PC-3 (cell line): ENCODE results near the gene EPO. TPM values are rescaled to one million over a fixed set of nuclear protein-coding genes. Genes with fewer than 3 reads are reported as not detected.

Source experiments
- ATAC-seq: fragments of 200-7000 bp; cut with Tn5 transposase; 2 replicates; pipeline ENCODE4 v1.9.1; 2020; ENCODE audit warnings: mild to moderate bottlenecking, moderate library complexity
- BruUV-seq: library from RNA; stranded (reverse); fragments of 400-500 nt; replicated peaks from 2 replicates; lab custom pipeline; 2021; lab: Mats Ljungman, UMichigan
- CTCF ChIA-PET: fragments of 300-600 bp; sonication (Branson Sonifier 250); formaldehyde crosslinking; loops from one replicate; lab custom pipeline; 2022; ENCODE audit warnings: antibody characterized with exemption; lab: Charles Lee
- POLR2A ChIA-PET: fragments of 300-600 bp; sonication (Branson Sonifier 250); formaldehyde crosslinking; loops from one replicate; lab custom pipeline; 2022; ENCODE audit warnings: antibody characterized with exemption; ENCODE audit not compliant: unreplicated experiment; lab: Charles Lee
- DNase-seq: peaks from one replicate; pipeline ENCODE4 v3.0.0-alpha.2; 2015
- H2AFZ ChIP-seq: fragments of 300-600 bp; sonication (generic); 2 replicates; pipeline ENCODE4 v1.6.0; 2016; ENCODE audit warnings: antibody characterized with exemption, low read length
- H3F3A ChIP-seq: fragments of 300-600 bp; sonication (generic); one replicate; pipeline ENCODE4 v1.6.0; 2017; ENCODE audit warnings: antibody characterized with exemption, low read length, control low read depth, mild to moderate bottlenecking; ENCODE audit not compliant: unreplicated experiment
- H3K27ac ChIP-seq: fragments of 300-600 bp; sonication (generic); 2 replicates; pipeline ENCODE4 v1.5.1; 2016; ENCODE audit warnings: mild to moderate bottlenecking, low read length
- H3K27me3 ChIP-seq: fragments of 300-600 bp; sonication (generic); 2 replicates; pipeline ENCODE4 v1.6.1; 2016; ENCODE audit warnings: low read length, mixed read lengths
- H3K36me3 ChIP-seq: fragments of 300-600 bp; sonication (generic); 2 replicates; pipeline ENCODE4 v1.6.1; 2016; ENCODE audit warnings: low read depth, mixed run types, low read length, mixed read lengths
- H3K4me1 ChIP-seq: fragments of 300-600 bp; sonication (generic); 2 replicates; pipeline ENCODE4 v1.5.1; 2016; ENCODE audit warnings: low read length; ENCODE audit not compliant: insufficient read depth
- H3K4me2 ChIP-seq: fragments of 300-600 bp; sonication (generic); 2 replicates; pipeline ENCODE4 v1.6.0; 2016; ENCODE audit warnings: low read length
- H3K4me3 ChIP-seq: fragments of 300-600 bp; sonication (generic); 2 replicates; pipeline ENCODE4 v1.5.1; 2016; ENCODE audit warnings: mild to moderate bottlenecking, low read length, mixed read lengths
- H3K79me2 ChIP-seq: fragments of 300-600 bp; sonication (generic); 2 replicates; pipeline ENCODE4 v1.6.1; 2017; ENCODE audit warnings: low read length, mixed read lengths
- H3K9ac ChIP-seq: fragments of 300-600 bp; sonication (generic); 2 replicates; pipeline ENCODE4 v1.6.0; 2016; ENCODE audit warnings: mild to moderate bottlenecking, low read length
- H3K9me2 ChIP-seq: fragments of 300-600 bp; sonication (generic); replicated peaks from 2 replicates; pipeline ENCODE4 v1.6.1; 2016; ENCODE audit warnings: mixed run types, low read length, mixed read lengths
- H3K9me3 ChIP-seq: fragments of 300-600 bp; sonication (generic); 2 replicates; pipeline ENCODE4 v1.6.1; 2016; ENCODE audit warnings: low read length, mixed read lengths
- H4K20me1 ChIP-seq: fragments of 300-600 bp; sonication (generic); 2 replicates; pipeline ENCODE4 v1.6.1; 2016; ENCODE audit warnings: low read length, mixed read lengths
- CTCF ChIP-seq: fragments of 300-600 bp; sonication (generic); conservative IDR thresholded peaks from 2 replicates; pipeline ENCODE4 v1.5.1; 2017; ENCODE audit warnings: antibody characterized with exemption, low read depth, mild to moderate bottlenecking, low read length
- EZH2 ChIP-seq: fragments of 300-600 bp; sonication (generic); IDR thresholded peaks from one replicate; pipeline ENCODE4 v1.6.1; 2017; ENCODE audit warnings: antibody characterized with exemption, mild to moderate bottlenecking, low read length; ENCODE audit not compliant: unreplicated experiment
- EZH2phosphoT487 ChIP-seq: fragments of 300-600 bp; sonication (generic); IDR thresholded peaks from 2 replicates; pipeline ENCODE4 v1.6.1; 2018; ENCODE audit warnings: mild to moderate bottlenecking, antibody characterized with exemption, low read length, borderline replicate concordance
- intact Hi-C: fragments of 100-400 bp; cut with micrococcal nuclease; formaldehyde crosslinking; loops from 2 replicates; pipeline ENCODE4 v1.9.0; 2023
- total RNA-seq: library from RNA; depleted of rRNA; stranded (reverse); fragments of >200 nt; gene quantifications from 2 replicates; pipeline ENCODE4 v1.2.3, GENCODE V29; 2014

EPO gene
- total RNA-seq, 1 experiment from 2014 or later, result not detected

- ChIA-PET POLR2A (no interaction called here), CTCF (no interaction called here)
- Histone ChIP-seq H3K4me1 (no peaks in the 10 kb centered on the region), H3K4me2 (no peak overlapping the region), H3F3A (no peaks in the 10 kb centered on the region), H3K79me2 (no peaks in the 10 kb centered on the region), H3K36me3 (no peaks in the 10 kb centered on the region), H3K27me3 (no peaks in the 10 kb centered on the region), H3K9ac (no peak overlapping the region), H3K27ac (no peak overlapping the region), H3K9me3 (no peaks in the 10 kb centered on the region), H2AFZ (no peak overlapping the region), H3K4me3 (no peak overlapping the region), H4K20me1 (no peaks in the 10 kb centered on the region), H3K9me2 (no peaks in the 10 kb centered on the region)
- intact Hi-C loops, result no loop called here
- no peak for TF ChIP-seq EZH2phosphoT487
- no peak for TF ChIP-seq EZH2
- TF ChIP-seq CTCF, result no peak
- DNase-seq (no peak), ATAC-seq (no peak)
- BruUV-seq, result no TSS peak
Measured at GRCh38 chr7:100744605-100745004, 24.3 kb downstream of the EPO start.

- Histone ChIP-seq H3K27ac (no peak overlapping the region), H3K36me3 (no peaks in the 10 kb centered on the region), H3F3A (no peaks in the 10 kb centered on the region), H3K79me2 (no peaks in the 10 kb centered on the region), H3K4me3 (no peak overlapping the region), H3K9ac (no peak overlapping the region), H3K4me2 (no peak overlapping the region), H4K20me1 (no peaks in the 10 kb centered on the region), H3K9me2 (no peaks in the 10 kb centered on the region), H2AFZ (no peak overlapping the region), H3K27me3 (no peaks in the 10 kb centered on the region), H3K9me3 (no peaks in the 10 kb centered on the region), H3K4me1 (no peaks in the 10 kb centered on the region)
- POLR2A ChIA-PET, result no interaction called here
- DNase-seq (no peak), ATAC-seq (no peak)
- CTCF ChIA-PET, result no interaction called here
- intact Hi-C loops, result no loop called here
- no TSS peak for BruUV-seq
- TF ChIP-seq CTCF (no peak), EZH2 (no peak), EZH2phosphoT487 (no peak)
Measured at GRCh38 chr7:100745184-100745583, 24.9 kb downstream of the EPO start.

GRCh38 chr7:100752994-100753393 lies 32.7 kb downstream of the EPO start:
- Histone ChIP-seq H2AFZ (no peak overlapping the region), H3K4me1 (no peaks in the 10 kb centered on the region), H3K9me2 (no peaks in the 10 kb centered on the region), H3K9me3 (no peaks in the 10 kb centered on the region), H3K9ac (no peak overlapping the region), H3K36me3 (no peaks in the 10 kb centered on the region), H3F3A (no peaks in the 10 kb centered on the region), H4K20me1 (no peaks in the 10 kb centered on the region), H3K79me2 (no peaks in the 10 kb centered on the region), H3K27ac (no peak overlapping the region), H3K4me3 (no peak overlapping the region), H3K27me3 (peaks cover 6% of the 10 kb centered on the region; the same call in 1 of the 2 replicates), H3K4me2 (no peak overlapping the region)
- POLR2A ChIA-PET, result no interaction called here
- intact Hi-C loops, result no loop called here
- ATAC-seq, result no peak
- DNase-seq, result no peak
- BruUV-seq, result no TSS peak
- no peak for TF ChIP-seq EZH2phosphoT487
- no peak for TF ChIP-seq EZH2
- TF ChIP-seq CTCF, result no peak
- CTCF ChIA-PET, result no interaction called here
